KG1 (cell line): ENCODE data around the gene RAI14.

Experiments used
- DNase-seq: peaks from one replicate; lab custom pipeline; 2025; lab: John Stamatoyannopoulos, UW

Gene RAI14

GRCh38 chr5:34677428-34677827, 21.3 kb downstream of the RAI14 start:
- DNase-seq, result no peak

DNA sequence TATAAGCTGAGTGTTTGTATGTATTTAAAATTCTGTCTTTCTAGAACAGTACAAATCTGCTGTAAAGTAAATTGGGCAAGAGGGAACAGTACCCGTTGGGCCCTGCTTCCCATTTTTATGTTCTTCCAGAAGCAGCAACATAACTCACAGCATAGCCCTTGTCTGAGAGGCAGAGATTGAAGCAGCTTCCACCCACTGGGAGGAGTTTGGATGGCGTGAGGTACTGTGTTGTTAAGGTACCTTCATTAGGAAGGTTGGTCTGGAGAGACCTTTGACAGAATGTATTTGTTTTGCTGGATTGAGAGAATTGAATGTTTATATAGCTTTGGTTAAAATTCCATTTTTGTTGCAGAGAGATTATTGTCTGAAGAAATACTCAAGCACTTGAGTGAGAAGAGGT, 24.8 kb downstream of the RAI14 start:
- DNase-seq, result no peak

- no peak for DNase-seq
Observed at GRCh38 chr5:34682926-34683623, 26.9 kb downstream of the RAI14 start.

GRCh38 chr5:34684281-34684979, 28.3 kb downstream of the RAI14 start:
- DNase-seq, result no peak

DNA sequence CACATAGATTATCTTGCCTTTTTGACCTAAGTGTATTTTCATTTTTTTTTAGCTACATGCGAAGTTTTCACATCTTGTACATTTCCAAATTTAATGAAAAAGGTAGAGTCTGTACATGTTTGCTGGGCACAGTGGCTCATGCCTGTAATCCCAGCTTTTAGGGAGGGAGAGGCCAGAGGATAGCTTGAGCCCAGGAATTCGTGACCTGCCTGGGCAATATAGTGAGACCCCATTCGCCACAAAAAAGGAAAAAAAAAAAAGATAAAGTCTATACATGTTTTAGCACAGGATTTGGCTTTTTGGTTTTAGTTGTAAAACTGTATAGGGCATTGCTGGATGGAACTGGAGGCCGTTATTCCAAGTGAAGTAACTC, 28.8 kb downstream of the RAI14 start:
- DNase-seq, result no peak

DNA sequence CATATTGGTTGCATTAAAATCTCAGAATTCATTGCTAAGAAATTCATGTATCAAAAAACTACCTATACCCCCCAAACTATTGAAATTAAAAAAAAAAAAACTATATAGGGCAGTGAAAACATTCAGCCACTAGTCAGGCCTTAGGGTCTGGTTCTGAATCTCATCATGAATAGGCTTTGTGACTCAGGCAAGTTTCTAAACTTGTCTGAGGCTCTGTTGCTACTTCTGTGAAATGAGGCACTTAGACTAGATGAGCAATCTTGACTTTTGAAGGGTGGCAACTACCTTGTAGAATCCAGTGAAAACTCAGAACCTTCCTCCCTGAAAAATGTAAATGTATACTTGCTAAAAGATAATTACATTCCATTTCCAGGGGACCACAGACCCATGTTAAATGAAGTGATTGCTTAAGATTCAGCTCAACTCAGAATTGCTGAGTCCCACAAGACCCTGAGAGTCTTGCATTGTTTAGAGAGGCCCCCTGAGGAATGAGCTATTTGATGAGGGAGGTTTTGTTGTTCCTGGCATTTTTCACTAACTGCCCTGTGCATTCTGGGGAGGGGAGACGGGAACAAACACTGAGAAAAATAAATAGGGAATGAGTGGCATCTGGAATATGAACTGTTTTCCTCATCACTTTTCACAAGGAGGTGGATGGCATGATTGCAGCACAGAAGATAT, 29.5 kb downstream of the RAI14 start:
- DNase-seq, result no peak

DNA sequence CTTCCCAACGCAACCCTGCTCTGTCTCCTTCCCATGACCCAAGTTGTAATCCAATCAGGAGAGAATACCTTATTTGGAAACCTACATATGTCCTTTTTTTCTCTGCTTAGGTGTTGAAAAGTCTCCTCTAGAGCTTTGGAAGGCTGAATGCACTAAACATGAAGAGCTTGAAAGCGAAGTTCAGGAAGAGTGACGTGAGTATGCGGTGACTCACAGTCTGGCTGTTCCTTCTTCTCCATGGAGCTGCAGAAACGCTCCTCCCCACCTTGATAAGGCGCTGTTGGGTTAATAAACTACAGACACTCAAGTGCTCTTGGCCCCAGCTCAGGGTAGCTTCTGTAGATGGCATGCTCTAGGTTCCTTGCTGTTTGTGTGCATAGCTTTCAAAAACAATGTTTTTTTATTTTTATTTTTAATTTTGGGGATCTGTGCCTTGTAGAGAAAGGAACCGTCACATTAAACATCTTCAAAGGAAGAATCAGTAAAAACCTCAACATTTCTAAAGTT, 30.7 kb downstream of the RAI14 start:
- no peak for DNase-seq

GRCh38 chr5:34687269-34688011, 31.3 kb downstream of the RAI14 start:
- no peak for DNase-seq

DNA sequence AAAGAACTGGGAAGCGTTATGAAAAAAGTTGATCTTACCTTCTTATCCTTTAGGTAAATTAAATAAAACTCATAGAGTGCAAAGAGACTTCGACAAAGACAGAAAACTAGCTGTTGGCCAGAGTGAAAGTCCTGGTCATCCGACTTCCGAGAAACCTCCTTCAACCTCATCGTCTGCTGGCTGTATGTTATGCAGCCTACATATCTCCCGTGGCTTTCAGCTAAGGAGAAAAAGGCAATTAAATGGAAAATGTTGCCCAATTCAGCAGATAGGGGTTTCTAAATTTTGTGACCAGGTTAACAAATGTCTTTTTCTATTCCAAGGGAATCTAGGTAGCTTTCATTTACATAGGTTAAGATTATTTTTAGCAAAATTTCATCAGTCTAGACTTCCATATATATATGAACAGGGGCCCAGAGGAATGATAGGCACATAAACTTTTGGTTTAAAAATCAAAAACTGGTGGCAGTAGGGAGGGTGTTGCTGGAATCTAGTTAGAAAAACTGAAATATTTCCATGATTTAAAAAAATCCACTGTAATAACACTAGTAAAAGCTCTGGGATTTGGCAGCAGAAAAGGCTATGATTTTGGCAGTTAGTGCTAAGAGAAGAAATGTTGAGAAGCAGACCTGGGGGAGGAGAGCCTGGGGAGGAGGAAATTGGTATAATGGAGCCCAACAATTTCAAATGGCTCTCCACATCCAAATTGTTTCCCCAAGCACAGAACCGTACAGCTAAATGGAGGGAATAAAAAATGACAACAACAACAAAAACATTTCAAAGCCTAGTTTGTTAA, 32.1 kb downstream of the RAI14 start:
- DNase-seq, result no peak

GRCh38 chr5:34690301-34690700, 34.2 kb downstream of the RAI14 start:
- no peak for DNase-seq

- DNase-seq, result no peak
Observed at GRCh38 chr5:34690898-34691297, 34.8 kb downstream of the RAI14 start.

- DNase-seq, result no peak
Observed at GRCh38 chr5:34691326-34691725, 35.2 kb downstream of the RAI14 start.

DNA sequence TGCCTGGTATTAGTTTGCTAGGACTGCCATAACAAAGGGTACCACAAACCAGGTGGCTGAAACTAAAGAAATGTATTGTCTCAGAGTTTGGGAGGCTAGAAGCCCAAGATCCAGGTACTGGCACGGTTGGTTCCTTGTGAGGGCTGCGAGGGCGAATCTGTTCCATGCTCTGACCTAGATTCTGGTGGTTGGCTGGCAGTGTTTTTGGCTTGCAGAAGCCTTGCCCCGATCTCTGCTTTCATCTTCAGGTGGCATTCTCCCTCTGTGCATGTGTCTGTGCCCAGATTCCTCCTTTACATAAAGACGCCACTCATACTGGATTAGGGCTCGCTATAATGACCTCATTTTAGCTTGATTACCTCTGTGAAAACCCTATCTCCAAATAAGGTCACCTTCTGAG, 36.7 kb downstream of the RAI14 start:
- DNase-seq, result no peak

DNA sequence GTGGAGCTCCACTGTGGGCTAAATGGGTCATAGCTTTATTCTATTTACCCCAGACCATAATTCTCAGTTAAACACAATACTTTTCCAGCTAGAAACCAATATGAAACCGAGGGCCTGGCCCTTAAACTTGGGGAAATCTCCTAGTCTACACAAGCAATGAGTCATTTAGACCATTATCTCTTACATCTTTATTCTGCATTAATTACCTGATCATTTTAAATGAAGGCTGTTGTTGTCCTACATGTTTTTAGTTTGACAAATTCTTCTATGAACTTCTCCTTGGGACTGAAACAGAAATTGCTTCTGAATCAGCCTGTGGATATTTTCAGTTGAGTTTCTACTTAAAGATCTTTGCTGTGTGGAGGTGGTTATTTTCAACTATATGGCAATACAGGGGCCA, 37.9 kb downstream of the RAI14 start:
- DNase-seq, result no peak

- no peak for DNase-seq
Observed at GRCh38 chr5:34694685-34695084, 38.6 kb downstream of the RAI14 start.

GRCh38 chr5:34695275-34696027, 39.3 kb downstream of the RAI14 start:
- no peak for DNase-seq

DNA sequence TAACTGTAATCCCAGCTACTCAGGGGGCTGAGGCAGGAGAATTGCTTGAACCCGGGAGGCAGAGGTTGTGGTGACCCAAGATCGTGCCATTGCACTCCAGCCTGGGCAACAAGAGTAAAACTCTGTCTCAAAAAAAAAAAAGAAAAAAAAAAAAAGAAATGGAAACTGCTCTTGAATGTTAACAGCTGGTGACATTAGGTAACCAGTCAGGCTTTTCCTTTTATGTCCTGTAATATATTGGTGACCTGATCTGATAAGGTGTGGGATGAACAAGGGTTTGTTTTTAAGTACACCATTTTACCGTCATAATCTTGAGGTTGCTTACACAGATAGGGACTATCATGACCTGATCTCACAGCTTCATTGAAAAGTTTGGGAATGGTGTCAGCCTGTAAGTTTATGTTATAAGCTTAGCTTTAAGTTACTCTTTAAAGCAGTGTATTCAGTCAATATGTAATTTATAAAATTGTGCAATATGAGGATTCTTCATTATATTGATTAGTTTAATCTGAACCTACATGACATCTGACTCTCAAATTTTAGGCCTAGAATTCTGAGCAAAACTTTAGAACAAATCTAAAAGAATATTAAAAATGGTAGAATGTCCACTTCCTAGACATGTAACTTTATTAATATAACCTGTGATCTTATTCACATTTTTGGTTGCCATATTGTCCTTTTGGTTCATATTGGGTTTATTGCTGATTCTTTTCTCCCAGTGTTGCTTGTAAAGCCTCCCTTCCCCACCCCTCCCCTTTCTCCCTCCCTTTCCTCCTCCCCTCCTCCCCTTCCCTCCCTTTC, 41.4 kb downstream of the RAI14 start:
- DNase-seq, result no peak

- no peak for DNase-seq
Observed at GRCh38 chr5:34698109-34698419, 41.9 kb downstream of the RAI14 start.

GRCh38 chr5:34698754-34699153, 42.6 kb downstream of the RAI14 start:
- no peak for DNase-seq
